Stimulated activated CD4-positive, alpha-beta T cell treated with anti-CD3 and anti-CD28 coated beads, Interleukin-15, amount 100 ng/mL, for 24 hours (primary cell): ENCODE data around the gene ATG16L2.
"Not testable (repeated sequence)": the region's sequence is repeated elsewhere in the genome, so short reads cannot be mapped to it uniquely, and the experiment has no call there.

Experiments
- DNase-seq: peaks from one replicate; pipeline ENCODE4 v3.0.0-alpha.2; 2020

Gene ATG16L2

GRCh38 chr11:72826191-72826941 lies 12.2 kb downstream of the ATG16L2 start:
- DNase-seq = no peak

- no peak for DNase-seq
These were observed 12.8 kb downstream of the ATG16L2 start for GRCh38 chr11:72826942-72827480.

DNA sequence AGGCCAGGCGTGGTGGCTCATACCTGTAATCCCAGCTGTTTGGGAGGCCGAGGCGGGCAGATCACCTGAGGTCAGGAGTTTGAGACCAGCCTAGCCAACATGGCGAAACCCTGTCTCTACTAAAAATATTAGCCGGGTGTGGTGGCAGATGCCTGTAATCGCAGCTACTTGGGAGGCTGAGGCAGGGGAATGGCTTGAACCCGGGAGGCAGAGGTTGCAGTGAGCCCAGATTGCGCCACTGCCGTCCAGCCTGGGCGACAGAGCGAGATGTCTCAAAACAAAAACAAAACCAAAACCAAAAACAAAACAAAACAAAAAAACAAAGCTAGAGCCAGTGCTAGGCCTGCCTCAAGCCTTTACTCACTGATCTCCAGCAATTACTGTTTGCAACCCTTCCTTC lies 13.4 kb downstream of the ATG16L2 start:
- not testable (repeated sequence) for DNase-seq

- DNase-seq = no peak
These were observed 13.9 kb downstream of the ATG16L2 start for GRCh38 chr11:72828081-72828567.

DNA sequence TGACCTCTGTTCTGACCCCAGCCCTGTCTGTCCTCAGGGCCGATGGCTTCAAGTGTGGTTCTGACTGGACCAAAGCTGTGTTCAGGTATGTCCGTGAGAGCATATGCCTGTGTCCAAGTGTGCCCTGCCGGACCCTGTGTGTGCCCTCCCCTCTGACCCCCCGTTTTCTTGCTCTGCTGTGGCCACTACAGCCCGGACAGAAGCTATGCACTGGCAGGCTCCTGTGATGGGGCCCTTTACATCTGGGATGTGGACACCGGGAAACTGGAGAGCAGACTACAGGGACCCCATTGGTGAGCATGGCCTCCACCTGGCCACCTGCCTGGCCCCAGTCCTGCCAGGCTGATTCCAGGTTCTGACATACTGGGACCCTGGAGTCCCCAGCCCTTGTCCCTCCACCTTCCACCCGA lies 14.5 kb downstream of the ATG16L2 start:
- no peak for DNase-seq

- DNase-seq = no peak
These were observed 15.0 kb downstream of the ATG16L2 start for GRCh38 chr11:72829178-72829577.

DNA sequence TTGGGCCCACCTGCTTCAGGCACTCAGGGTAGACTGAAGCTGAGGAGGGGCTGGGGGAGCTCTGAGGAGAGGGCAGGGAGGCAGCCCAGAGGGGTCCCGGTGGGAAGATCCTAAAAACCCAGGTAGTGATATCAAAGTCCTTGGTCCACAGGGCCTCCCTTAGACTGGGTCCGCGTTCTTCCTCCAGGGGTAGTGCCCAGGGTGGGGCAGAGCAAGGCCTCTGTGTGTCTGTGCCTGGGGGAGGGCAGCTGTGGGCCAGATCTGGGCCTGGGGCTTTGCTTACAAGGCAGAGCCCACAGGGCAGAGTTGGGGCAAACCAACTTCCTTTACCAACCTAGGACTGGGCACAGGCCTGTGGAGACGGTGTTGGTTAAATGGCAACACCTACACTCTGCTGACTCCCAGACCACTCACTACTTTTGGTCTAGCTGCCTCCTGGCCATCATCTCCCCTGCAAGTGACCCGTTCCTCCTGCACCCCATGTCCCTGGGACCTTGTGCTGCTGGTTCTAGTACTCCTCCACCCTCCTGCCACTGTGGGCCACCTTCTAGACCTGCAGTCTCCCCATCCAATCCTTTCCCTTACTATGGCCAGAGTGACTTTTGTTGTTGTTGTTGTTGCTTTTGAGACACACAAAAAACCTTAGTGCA lies 15.8 kb downstream of the ATG16L2 start:
- no peak for DNase-seq

- peak; percentile 71 for DNase-seq
These were observed 17.5 kb downstream of the ATG16L2 start for GRCh38 chr11:72831521-72832300.

- DNase-seq = no peak
These were observed 18.3 kb downstream of the ATG16L2 start for GRCh38 chr11:72832301-72833082.

- DNase-seq = no peak
These were observed 19.0 kb downstream of the ATG16L2 start for GRCh38 chr11:72833083-72833733.

DNA sequence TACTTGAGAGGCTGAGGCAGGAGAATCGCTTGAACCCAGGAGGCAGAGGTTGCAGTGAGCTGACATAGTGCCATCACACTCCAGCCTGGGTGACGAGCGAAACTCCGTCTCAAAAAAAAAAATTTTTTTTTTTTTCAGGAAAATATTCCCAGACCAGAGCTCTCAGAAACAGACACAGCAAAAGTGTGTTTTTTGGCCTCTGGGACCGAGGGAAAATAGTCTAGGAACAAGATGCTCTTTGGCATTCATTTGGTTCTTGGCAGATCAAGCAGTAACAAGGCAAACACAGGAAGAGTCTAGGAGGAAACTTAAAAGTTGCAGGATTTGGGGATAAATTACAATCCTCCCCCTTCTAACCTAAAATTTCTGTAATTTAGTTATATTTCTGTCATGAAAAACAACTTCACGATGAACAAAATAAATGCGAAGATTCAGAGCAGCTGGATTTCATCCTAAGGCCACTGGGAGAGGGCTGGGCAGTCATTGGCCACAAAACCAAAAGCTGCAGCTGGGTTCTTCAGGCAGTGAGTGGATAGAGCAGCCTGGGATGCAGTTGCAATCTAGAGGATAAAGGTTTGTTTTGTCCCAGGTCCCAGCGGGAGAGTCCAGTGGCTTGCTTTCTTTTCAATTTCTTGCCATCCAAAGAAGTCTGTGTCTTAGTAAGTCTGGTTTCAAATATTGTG lies 19.7 kb downstream of the ATG16L2 start:
- DNase-seq = no peak

DNA sequence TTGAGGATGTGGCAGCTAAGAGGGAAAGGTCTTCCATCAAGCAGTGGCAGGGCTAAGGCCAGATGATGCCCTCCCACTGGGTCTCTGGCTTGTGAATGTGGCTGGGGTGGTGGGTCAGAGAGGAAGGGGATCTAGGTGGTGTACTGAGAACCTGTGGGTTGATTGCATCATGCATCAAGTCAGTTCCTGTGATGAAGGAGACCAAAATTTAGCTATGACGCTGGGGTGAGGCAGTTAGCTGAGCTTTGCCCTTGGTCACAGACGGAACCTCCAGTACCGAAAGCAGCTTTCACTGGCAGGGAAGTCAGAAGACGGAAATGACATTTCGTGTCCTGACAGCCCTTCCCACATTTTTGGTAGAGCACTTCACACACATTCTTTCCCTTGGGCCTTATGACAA lies 20.7 kb downstream of the ATG16L2 start:
- no peak for DNase-seq

DNA sequence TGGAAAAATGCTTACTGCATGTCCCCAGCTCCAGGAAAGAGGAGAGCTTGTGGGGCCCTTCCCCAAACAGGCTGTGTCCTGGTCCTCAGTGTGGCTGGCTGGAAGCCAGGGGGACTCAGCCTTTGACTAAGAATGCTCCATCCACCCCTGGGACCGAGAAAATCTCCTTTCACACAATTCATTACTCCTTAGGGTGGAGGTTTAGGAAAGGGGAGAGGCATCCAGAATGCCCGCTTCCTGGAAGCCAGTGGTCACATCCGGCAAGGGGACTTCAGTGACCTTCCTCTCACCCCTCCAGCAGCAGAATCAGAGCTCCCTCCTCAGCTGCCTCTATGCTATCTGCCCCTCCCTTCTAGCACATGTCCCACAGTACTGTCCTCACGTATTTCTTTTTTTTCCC lies 21.9 kb downstream of the ATG16L2 start:
- DNase-seq = no peak

DNA sequence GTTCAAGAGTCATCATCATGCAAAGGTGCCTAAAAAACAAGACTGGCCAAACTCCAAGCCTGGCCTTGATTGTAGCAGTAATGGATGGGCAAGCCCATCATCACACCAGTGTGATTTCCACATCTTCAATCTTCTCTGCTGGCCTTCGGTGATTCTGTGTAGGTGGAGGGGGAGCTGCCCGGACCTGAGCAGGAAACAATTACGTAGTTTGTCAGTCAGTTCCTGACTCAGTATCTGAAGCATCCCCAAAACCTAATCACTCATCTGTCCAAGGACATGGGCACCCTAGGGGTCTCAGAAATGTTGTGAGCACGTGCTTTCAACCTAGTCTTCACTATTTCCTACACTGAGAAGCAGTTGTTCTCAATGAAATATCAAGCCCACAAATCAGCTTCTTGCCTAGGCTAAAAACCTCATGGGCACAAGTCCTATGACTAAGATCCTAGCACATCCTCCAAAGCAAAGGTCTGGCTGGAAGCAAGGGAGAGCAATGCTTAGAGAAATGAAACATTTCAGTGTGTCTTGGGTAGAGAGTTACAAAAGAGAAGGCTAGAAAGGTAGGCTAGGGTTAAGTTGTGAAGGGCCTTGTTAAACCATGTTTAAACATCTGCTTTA lies 24.6 kb downstream of the ATG16L2 start:
- DNase-seq = no peak

GRCh38 chr11:72840780-72841179 lies 26.6 kb downstream of the ATG16L2 start:
- no peak for DNase-seq

GRCh38 chr11:72841397-72841796 lies 27.2 kb downstream of the ATG16L2 start:
- DNase-seq = no peak

- no peak for DNase-seq
These were observed 27.9 kb downstream of the ATG16L2 start for GRCh38 chr11:72842126-72842525.

GRCh38 chr11:72842653-72843330 lies 28.6 kb downstream of the ATG16L2 start:
- no peak for DNase-seq

DNA sequence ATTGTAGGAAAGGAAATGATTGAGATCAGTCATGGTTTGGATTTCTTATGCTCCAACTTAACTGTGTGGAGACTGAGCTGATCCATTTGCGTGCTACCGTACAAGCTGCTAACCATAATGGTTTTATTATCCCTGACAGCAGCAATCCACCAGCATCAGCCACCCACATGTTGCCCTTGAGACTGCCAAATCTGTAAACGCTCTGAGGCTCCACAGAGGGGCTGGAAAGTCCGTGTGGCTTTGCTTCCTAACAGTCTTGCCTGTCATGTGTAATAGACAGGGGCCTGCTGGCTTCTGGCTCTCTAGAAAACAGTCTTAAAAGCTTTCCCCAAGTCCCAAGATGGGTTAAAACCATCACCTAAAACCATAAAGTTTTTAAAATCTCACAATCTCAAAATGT lies 30.1 kb downstream of the ATG16L2 start:
- DNase-seq = no peak

- DNase-seq = peak; percentile 43
These were observed 34.7 kb downstream of the ATG16L2 start for GRCh38 chr11:72848846-72849466.
